ENCODE measurements around the gene BAHCC1. TPM values are rescaled to one million over a fixed set of nuclear protein-coding genes. Genes with fewer than 3 reads are reported as not detected.

Gene BAHCC1
- polyA plus RNA-seq, 1 experiment = 3.1 TPM

DNA sequence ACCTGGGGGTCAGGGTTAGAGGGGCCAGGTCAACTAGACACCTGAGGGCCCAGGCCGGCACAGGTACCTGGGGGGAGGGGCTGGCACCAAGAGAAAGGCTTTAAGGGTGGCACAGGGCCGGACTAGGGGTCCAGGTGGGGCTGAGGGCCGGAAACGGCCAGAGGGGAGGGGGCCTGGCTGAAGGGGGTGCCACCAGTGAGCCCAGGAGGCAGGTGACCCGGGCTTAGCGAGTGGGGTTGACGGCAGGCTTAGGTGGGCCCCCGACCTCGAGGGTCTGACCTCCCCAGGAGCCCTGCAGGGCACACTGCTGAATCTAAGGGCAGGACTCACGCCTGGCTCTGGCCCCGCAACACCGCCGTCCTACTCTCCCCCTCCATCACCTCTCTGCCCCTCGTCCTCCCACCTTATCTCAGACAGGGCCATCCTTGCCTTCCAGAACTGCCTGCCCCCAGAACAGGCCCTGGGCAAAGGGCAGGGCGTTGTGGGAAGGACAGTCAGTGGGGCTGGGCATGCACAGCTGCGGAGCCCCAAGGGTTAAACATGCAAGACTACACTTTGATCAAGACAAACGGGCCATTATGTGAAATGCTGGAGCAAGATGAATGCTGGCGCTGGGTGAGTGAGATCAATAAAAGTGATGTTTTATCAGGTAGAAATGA, 73.0 kb downstream of the BAHCC1 start:
- ChIA-PET CTCF (no interaction called here), POLR2A (no interaction called here)
- no peaks in the 10 kb centered on the region for H3K27me3 ChIP-seq (ENCODE audit: control insufficient read depth, insufficient read depth, low read length)
- DNase-seq (ENCODE audit: low read depth) = no peak
- H3K36me3 ChIP-seq (ENCODE audit: control insufficient read depth, insufficient read depth, low read length) = no peaks in the 10 kb centered on the region; the same call in 1 of the 2 replicates
- H3K4me3 ChIP-seq (ENCODE audit: low read depth, low read length) = no peak overlapping the region
- TF ChIP-seq, protein P1, sequence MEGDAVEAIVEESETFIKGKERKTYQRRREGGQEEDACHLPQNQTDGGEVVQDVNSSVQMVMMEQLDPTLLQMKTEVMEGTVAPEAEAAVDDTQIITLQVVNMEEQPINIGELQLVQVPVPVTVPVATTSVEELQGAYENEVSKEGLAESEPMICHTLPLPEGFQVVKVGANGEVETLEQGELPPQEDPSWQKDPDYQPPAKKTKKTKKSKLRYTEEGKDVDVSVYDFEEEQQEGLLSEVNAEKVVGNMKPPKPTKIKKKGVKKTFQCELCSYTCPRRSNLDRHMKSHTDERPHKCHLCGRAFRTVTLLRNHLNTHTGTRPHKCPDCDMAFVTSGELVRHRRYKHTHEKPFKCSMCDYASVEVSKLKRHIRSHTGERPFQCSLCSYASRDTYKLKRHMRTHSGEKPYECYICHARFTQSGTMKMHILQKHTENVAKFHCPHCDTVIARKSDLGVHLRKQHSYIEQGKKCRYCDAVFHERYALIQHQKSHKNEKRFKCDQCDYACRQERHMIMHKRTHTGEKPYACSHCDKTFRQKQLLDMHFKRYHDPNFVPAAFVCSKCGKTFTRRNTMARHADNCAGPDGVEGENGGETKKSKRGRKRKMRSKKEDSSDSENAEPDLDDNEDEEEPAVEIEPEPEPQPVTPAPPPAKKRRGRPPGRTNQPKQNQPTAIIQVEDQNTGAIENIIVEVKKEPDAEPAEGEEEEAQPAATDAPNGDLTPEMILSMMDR (IDR thresholded peaks at IDR 0.05; ENCODE audit: insufficient read depth, low read depth, low read length) = no peak

DNA sequence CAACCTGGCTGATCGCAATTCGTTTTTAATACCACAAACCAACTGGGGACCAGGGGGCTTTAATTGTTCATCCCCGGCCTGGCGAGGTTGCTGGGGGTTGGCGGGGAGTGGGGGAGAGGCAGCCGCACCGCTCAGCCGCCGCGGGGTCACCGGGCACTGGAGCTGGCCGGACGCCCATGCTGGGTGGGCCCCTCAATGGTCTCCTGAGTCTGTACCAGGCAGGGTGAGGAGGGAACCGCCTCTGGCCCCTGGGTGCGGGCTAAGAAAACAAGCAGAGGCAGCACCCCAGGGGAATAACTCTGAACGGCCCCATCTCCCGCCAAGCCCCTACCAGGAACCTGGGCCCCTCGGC, 73.5 kb downstream of the BAHCC1 start:
- ChIA-PET POLR2A (no interaction called here), CTCF (no interaction called here)
- Histone ChIP-seq H3K36me3 (ENCODE audit: control insufficient read depth, insufficient read depth, low read length) (no peaks in the 10 kb centered on the region; the same call in 1 of the 2 replicates), H3K4me3 (ENCODE audit: low read depth, low read length) (no peak overlapping the region), H3K27me3 (ENCODE audit: control insufficient read depth, insufficient read depth, low read length) (no peaks in the 10 kb centered on the region)
- DNase-seq (ENCODE audit: low read depth) = no peak
- TF ChIP-seq, protein P1 (IDR thresholded peaks at IDR 0.05; ENCODE audit: insufficient read depth, low read depth, low read length) = no peak

GRCh38 chr17:81469266-81469665, 74.0 kb downstream of the BAHCC1 start:
- TF ChIP-seq, protein P1 (IDR thresholded peaks at IDR 0.05; ENCODE audit: insufficient read depth, low read depth, low read length) = no peak
- POLR2A ChIA-PET = no interaction called here

DNA sequence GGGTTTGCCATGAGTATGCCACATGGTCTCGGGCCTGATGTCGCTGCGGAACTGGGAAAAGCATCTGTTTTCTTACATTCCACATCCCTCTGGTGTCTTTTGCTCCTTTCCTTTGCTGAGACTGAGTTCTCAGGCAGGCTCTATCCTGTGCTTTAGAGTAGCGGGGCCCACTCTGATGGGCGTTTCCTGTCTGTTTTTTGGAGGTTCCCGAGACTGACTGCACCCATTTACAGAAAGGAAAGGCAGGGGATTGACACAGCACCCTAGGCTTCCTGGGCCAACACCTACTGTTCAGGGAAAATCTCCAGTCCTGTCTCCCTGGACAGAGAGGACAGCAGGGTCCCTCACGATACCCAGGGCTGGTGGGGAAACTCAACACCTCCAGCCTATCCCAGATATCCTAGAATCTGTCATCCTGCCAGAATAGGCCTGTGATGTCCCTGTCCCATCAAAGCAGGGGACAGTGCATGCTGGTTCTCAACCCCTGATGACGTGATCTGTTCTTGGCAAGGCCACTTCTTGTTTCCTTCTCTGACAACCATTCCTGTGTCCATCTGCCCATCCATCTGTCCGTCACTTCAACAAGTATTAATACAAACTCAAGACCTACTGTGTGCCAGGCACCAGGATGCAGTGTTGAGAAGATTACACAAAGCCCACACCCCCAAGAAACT, 75.2 kb downstream of the BAHCC1 start:
- Histone ChIP-seq H3K27me3 (ENCODE audit: control insufficient read depth, insufficient read depth, low read length) (no peaks in the 10 kb centered on the region; the same call in 1 of the 2 replicates), H3K36me3 (ENCODE audit: control insufficient read depth, insufficient read depth, low read length) (no peaks in the 10 kb centered on the region), H3K4me3 (ENCODE audit: low read depth, low read length) (no peak overlapping the region)
- ChIA-PET CTCF (no interaction called here), POLR2A (no interaction called here)
- TF ChIP-seq, protein P1 (IDR thresholded peaks at IDR 0.05; ENCODE audit: insufficient read depth, low read depth, low read length) = no peak
- DNase-seq (ENCODE audit: low read depth) = no peak

More at GRCh38 chr17:81469266-81469665, 74.0 kb downstream of the BAHCC1 start:
- no peak for DNase-seq (ENCODE audit: low read depth)
- no peaks in the 10 kb centered on the region for H3K27me3 ChIP-seq (ENCODE audit: control insufficient read depth, insufficient read depth, low read length)
- CTCF ChIA-PET = no interaction called here
- no peaks in the 10 kb centered on the region; the same call in 1 of the 2 replicates for H3K36me3 ChIP-seq (ENCODE audit: control insufficient read depth, insufficient read depth, low read length)
- no peak overlapping the region for H3K4me3 ChIP-seq (ENCODE audit: low read depth, low read length)

- H3K4me3 ChIP-seq (ENCODE audit: low read depth, low read length) = peak overlapping the region; percentile 22
- TF ChIP-seq, protein P1 (IDR thresholded peaks at IDR 0.05; ENCODE audit: insufficient read depth, low read depth, low read length) = no peak
- no peaks in the 10 kb centered on the region; the same call in 1 of the 2 replicates for H3K27me3 ChIP-seq (ENCODE audit: control insufficient read depth, insufficient read depth, low read length)
- H3K36me3 ChIP-seq (ENCODE audit: control insufficient read depth, insufficient read depth, low read length) = no peaks in the 10 kb centered on the region
- ChIA-PET POLR2A (no interaction called here), CTCF (interaction anchor here (0.9 to 2.9 kb wide), 9 partner anchors 13 to 220 kb away, joined by 3 to 17 read pairs (median 7); partner anchors contain the start of gene BAHCC1)
- DNase-seq (ENCODE audit: low read depth) = no peak
These were observed 75.9 kb downstream of the BAHCC1 start for GRCh38 chr17:81470944-81471817.

Measured in BJ (cell line).